H1 (cell line): ENCODE measurements around the gene SCO2. TPM values are rescaled to one million over a fixed set of nuclear protein-coding genes. Genes with fewer than 3 reads are reported as not detected.

Source experiments
- CTCF ChIA-PET: fragments of 300-600 bp; sonication (Branson Sonifier 250); formaldehyde crosslinking; loops from one replicate; lab custom pipeline; 2021; ENCODE audit not compliant: partially characterized antibody; lab: Charles Lee
- POLR2A ChIA-PET: fragments of 300-600 bp; sonication (Branson Sonifier 250); formaldehyde crosslinking; loops from one replicate; lab custom pipeline; 2021; ENCODE audit warnings: inconsistent platforms; ENCODE audit not compliant: partially characterized antibody; lab: Charles Lee
- DNase-seq, 2 experiments: peaks; one replicate each; pipeline versions ENCODE4 v3.0.0 to v3.0.0-alpha.2; 2010 to 2022; ENCODE audit warnings: low spot score in 2 of 2, low read depth in 1 of 2, mixed read lengths in 1 of 2
- FAIRE-seq: peaks from 2 replicates; lab custom pipeline; 2011; peaks lifted over from hg19 to GRCh38; lab: Jason Lieb, UNC
- H2AFZ ChIP-seq: 2 replicates; pipeline ENCODE4 v1.8.1; 2012; ENCODE audit warnings: low read length, inconsistent platforms
- H2AK5ac ChIP-seq: 2 replicates; pipeline ENCODE4 v1.6.1; 2013; ENCODE audit warnings: low read depth, low read length
- H2BK120ac ChIP-seq: replicated peaks from 2 replicates; pipeline ENCODE3; 2013; ENCODE audit warnings: low read depth, low read length, inconsistent platforms
- H2BK12ac ChIP-seq: 2 replicates; pipeline ENCODE4 v1.6.1; 2013; ENCODE audit warnings: low read depth, low read length
- H2BK15ac ChIP-seq: 2 replicates; pipeline ENCODE4 v1.6.1; 2013; ENCODE audit warnings: low read length
- H2BK20ac ChIP-seq: 2 replicates; pipeline ENCODE4 v1.6.1; 2013; ENCODE audit warnings: low read length
- H2BK5ac ChIP-seq: 2 replicates; pipeline ENCODE4 v1.6.1; 2013; ENCODE audit warnings: low read depth, low read length
- H3K14ac ChIP-seq: 2 replicates; pipeline ENCODE4 v1.6.1; 2013; ENCODE audit warnings: inconsistent platforms; ENCODE audit not compliant: insufficient read length
- H3K18ac ChIP-seq: 2 replicates; pipeline ENCODE4 v1.6.1; 2013; ENCODE audit warnings: low read length; ENCODE audit errors: extremely low read depth
- H3K23ac ChIP-seq: 2 replicates; pipeline ENCODE4 v1.6.1; 2013; ENCODE audit warnings: inconsistent platforms; ENCODE audit not compliant: insufficient read length
- H3K23me2 ChIP-seq: 2 replicates; pipeline ENCODE4 v1.6.1; 2013; ENCODE audit warnings: low read depth, low read length
- H3K27ac ChIP-seq: 2 replicates; pipeline ENCODE4 v1.6.1; 2011; ENCODE audit warnings: low read depth, low read length, inconsistent platforms
- H3K27me3 ChIP-seq, 4 experiments: replicated peaks in 1 of 4; 1 replicate in 1 of 4; 2 replicates in 3 of 4; pipeline versions ENCODE4 v1.6.1 to v1.8.1; 2011 to 2013; ENCODE audit warnings: low read length in 3 of 4, mild to moderate bottlenecking in 3 of 4, inconsistent platforms in 2 of 4, mixed read lengths in 2 of 4, moderate library complexity in 1 of 4; ENCODE audit not compliant: control insufficient read depth in 3 of 4, insufficient read depth in 3 of 4; ENCODE audit errors: extremely low read depth in 1 of 4
- H3K36me3 ChIP-seq, 4 experiments: 2 replicates each; pipeline versions ENCODE4 v1.6.1 to v1.8.1; 2011 to 2013; ENCODE audit warnings: mild to moderate bottlenecking in 4 of 4, low read length in 3 of 4, moderate library complexity in 2 of 4, control low read depth in 1 of 4, inconsistent platforms in 1 of 4; ENCODE audit not compliant: insufficient read depth in 4 of 4, control insufficient read depth in 2 of 4
- H3K4ac ChIP-seq: replicated peaks from 2 replicates; pipeline ENCODE3; 2013; ENCODE audit warnings: low read length, low read depth, mixed read lengths, inconsistent platforms; ENCODE audit not compliant: insufficient read length
- H3K4me1 ChIP-seq, 4 experiments: replicated peaks in 1 of 4; 1 replicate in 1 of 4; 2 replicates in 3 of 4; pipeline versions ENCODE4 v1.6.1 to v1.8.1; 2011 to 2013; ENCODE audit warnings: low read length in 3 of 4, inconsistent platforms in 2 of 4, mixed read lengths in 1 of 4; ENCODE audit not compliant: insufficient read depth in 4 of 4, control insufficient read depth in 3 of 4
- H3K4me2 ChIP-seq, 2 experiments: 2 replicates each; pipeline versions ENCODE4 v1.6.1 to v1.8.1; 2011 to 2013; ENCODE audit warnings: low read depth in 2 of 2, low read length in 2 of 2, control low read depth in 1 of 2, inconsistent platforms in 1 of 2, mild to moderate bottlenecking in 1 of 2; ENCODE audit not compliant: insufficient read depth in 1 of 2
- H3K4me3 ChIP-seq, 4 experiments: fragments of 200-600, 300-600 bp in 1 of 4; sonication (generic), shearing (Covaris generic), sonication (Bioruptor Twin) in 1 of 4; 2 replicates each; pipeline versions ENCODE4 v1.5.1 to v1.8.1; 2011 to 2016; ENCODE audit warnings: low read length in 4 of 4, low read depth in 3 of 4, control low read depth in 2 of 4, inconsistent platforms in 2 of 4, mild to moderate bottlenecking in 2 of 4, mixed read lengths in 1 of 4, moderate library complexity in 1 of 4; ENCODE audit not compliant: insufficient read depth in 2 of 4; ENCODE audit errors: extremely low read depth in 1 of 4
- H3K56ac ChIP-seq: replicated peaks from 2 replicates; pipeline ENCODE3; 2013; ENCODE audit warnings: low read depth, mild to moderate bottlenecking, mixed read lengths, low read length, inconsistent platforms; ENCODE audit not compliant: insufficient read length
- H3K79me1 ChIP-seq: 2 replicates; pipeline ENCODE4 v1.6.1; 2013; ENCODE audit warnings: low read depth, low read length, control low read depth
- H3K79me2 ChIP-seq, 2 experiments: 2 replicates each; pipeline versions ENCODE4 v1.6.1 to v1.8.1; 2012 to 2013; ENCODE audit warnings: low read length in 2 of 2, mild to moderate bottlenecking in 2 of 2, inconsistent platforms in 1 of 2; ENCODE audit not compliant: insufficient read depth in 2 of 2, control insufficient read depth in 1 of 2
- H3K9ac ChIP-seq, 4 experiments: replicated peaks in 1 of 4; 1 replicate in 1 of 4; 2 replicates in 3 of 4; pipeline versions ENCODE4 v1.6.1 to v1.8.1; 2011 to 2013; ENCODE audit warnings: low read depth in 3 of 4, low read length in 3 of 4, control low read depth in 2 of 4, mild to moderate bottlenecking in 2 of 4, moderate library complexity in 2 of 4, inconsistent platforms in 1 of 4; ENCODE audit errors: extremely low read depth in 1 of 4
- H3K9me3 ChIP-seq, 2 experiments: 2 replicates each; pipeline versions ENCODE4 v1.6.1 to v1.8.1; 2012 to 2013; ENCODE audit warnings: mild to moderate bottlenecking in 2 of 2, moderate library complexity in 2 of 2, control low read depth in 1 of 2, inconsistent platforms in 1 of 2, low read depth in 1 of 2, low read length in 1 of 2, mixed read lengths in 1 of 2; ENCODE audit not compliant: insufficient read depth in 2 of 2
- H4K20me1 ChIP-seq, 2 experiments: replicated peaks in 1 of 2; 2 replicates each; pipeline versions ENCODE3 to v1.8.1; 2011 to 2013; ENCODE audit warnings: inconsistent platforms in 2 of 2, low read length in 2 of 2, mild to moderate bottlenecking in 1 of 2; ENCODE audit not compliant: insufficient read depth in 2 of 2, control insufficient read depth in 1 of 2
- H4K5ac ChIP-seq: 2 replicates; pipeline ENCODE4 v1.6.1; 2013; ENCODE audit warnings: low read length, low read depth, mixed read lengths, inconsistent platforms; ENCODE audit not compliant: insufficient read length
- H4K8ac ChIP-seq: 2 replicates; pipeline ENCODE4 v1.8.0; 2013; ENCODE audit warnings: mild to moderate bottlenecking, moderate library complexity, low read length, inconsistent platforms; ENCODE audit not compliant: insufficient read depth; ENCODE audit errors: extremely low read depth
- H4K91ac ChIP-seq: replicated peaks from 2 replicates; pipeline ENCODE3; 2013; ENCODE audit warnings: low read length, mixed read lengths, inconsistent platforms; ENCODE audit not compliant: insufficient read length
- BACH1 ChIP-seq: IDR thresholded peaks from 2 replicates; pipeline ENCODE4 v1.6.1; 2012; ENCODE audit warnings: low read length, improper control_type of control experiment
- CEBPB ChIP-seq: IDR thresholded peaks from 2 replicates; pipeline ENCODE4 v1.6.1; 2012; ENCODE audit warnings: low read depth, low read length
- CREB1 ChIP-seq: IDR thresholded peaks from 2 replicates; pipeline ENCODE4 v1.6.1; 2012; ENCODE audit warnings: inconsistent platforms
- E2F6 ChIP-seq: IDR thresholded peaks from 2 replicates; pipeline ENCODE4 v1.6.1; 2012; ENCODE audit warnings: inconsistent platforms
- EP300 ChIP-seq, 2 experiments: IDR thresholded peaks; 1 replicate in 1 of 2; 2 replicates in 1 of 2; pipeline ENCODE4 v1.6.1; 2011 to 2012; ENCODE audit warnings: low read depth in 2 of 2, low read length in 2 of 2, mild to moderate bottlenecking in 2 of 2, borderline replicate concordance in 1 of 2, inconsistent platforms in 1 of 2, moderate library complexity in 1 of 2
- HDAC6 ChIP-seq: IDR thresholded peaks from one replicate; pipeline ENCODE4 v1.7.1; 2012; ENCODE audit warnings: low read depth, mild to moderate bottlenecking, inconsistent platforms, low read length, moderate library complexity
- JUN ChIP-seq: IDR thresholded peaks from 2 replicates; pipeline ENCODE4 v1.6.1; 2011; ENCODE audit warnings: low read depth, mild to moderate bottlenecking, improper control_type of control experiment, low read length
- SUZ12 ChIP-seq: fragments of 200-600 bp; sonication (generic); IDR thresholded peaks from 2 replicates; pipeline ENCODE4 v1.6.1; 2012; ENCODE audit warnings: mild to moderate bottlenecking, inconsistent platforms, low read length, moderate library complexity, mixed read lengths
- TAF7 ChIP-seq: optimal IDR thresholded peaks from 2 replicates; pipeline ENCODE3; 2011; ENCODE audit warnings: low read depth, mild to moderate bottlenecking, inconsistent platforms, low read length, moderate library complexity, borderline replicate concordance
- TBP ChIP-seq: IDR thresholded peaks from 2 replicates; pipeline ENCODE4 v1.6.1; 2011; ENCODE audit warnings: low read depth, low read length, improper control_type of control experiment
- TCF12 ChIP-seq: IDR thresholded peaks from 2 replicates; pipeline ENCODE4 v1.6.1; 2011; ENCODE audit warnings: low read depth, mild to moderate bottlenecking, low read length
- WGBS, 2 experiments: shearing (Covaris generic) in 1 of 2; methylation state at CpG; one replicate each; pipeline versions ENCODE4 v1.1.6 to v1.1.7; 2013 to 2015; ENCODE audit warnings: low lambda C conversion rate in 2 of 2, mixed read lengths in 2 of 2, inconsistent platforms in 1 of 2, low coverage in 1 of 2, missing lambda C conversion rate in 1 of 2; ENCODE audit not compliant: insufficient replicate concordance in 2 of 2, insufficient coverage in 1 of 2, insufficient read length in 1 of 2; ENCODE audit errors: extremely low coverage in 1 of 2, missing lambda C conversion rate in 1 of 2; 5-methylcytosine and 5-hydroxymethylcytosine counted together
- polyA plus RNA-seq, 7 experiments: library from polyadenylated mRNA; depleted of rRNA in 3 of 7; stranded (reverse) in 5 of 7; unstranded in 2 of 7; fragments of >200 nt in 5 of 7; fragments of 200-250 nt in 2 of 7; gene quantifications; 1 replicate in 5 of 7; 2 replicates in 1 of 7; 4 replicates in 1 of 7; pipeline versions ENCODE4 v1.2.1 to v1.2.3, GENCODE V29; 2011 to 2013; ENCODE audit warnings: missing spikeins in 2 of 7, mixed read lengths in 2 of 7
- total RNA-seq: library from RNA; stranded (reverse); fragmentation: NEBNext Ultra II Directional; extraction: Animal tissue kit (Norgen Biotek cat#: 25700); gene quantifications from 2 replicates; pipeline ENCODE4 v1.2.1, GENCODE V29; 2021

The SCO2 gene
- total and polyA plus RNA-seq, 2 of the 8 experiments (the other 6 are each of a cell fraction or from before 2014, with no cell fraction given): 2.0 TPM; not detected in 1

GRCh38 chr22:50527921-50528681 lies 2.7 kb upstream of the SCO2 start:
- 87% methylated on average over 16 of the region's 18 CpGs; no CpG with 5 or more reads in 1 of the 2 experiments for WGBS, 2 experiments
- H3K4me2 ChIP-seq: no peak overlapping the region
- TF ChIP-seq HDAC6 (no peak), SUZ12 (no peak), TBP (no peak), TAF7 (no peak), CEBPB (no peak), BACH1 (no peak), TCF12 (no peak), EP300 (IDR thresholded peaks at IDR 0.05; ENCODE audit: borderline replicate concordance in 1 of 2, low read depth in 2 of 2, low read length in 2 of 2) (no peak), E2F6 (no peak), JUN (no peak), CREB1 (no peak)
- TF ChIP-seq, all 59 proteins: peak for 0
- Histone ChIP-seq H3K27me3 (peaks cover 43 to 65% (median 57%) of the 10 kb centered on the region in 4 experiments), H3K56ac (no peak overlapping the region), H3K79me1 (no peaks in the 10 kb centered on the region), H3K4me3 (no peak overlapping the region), H2BK12ac (no peak overlapping the region), H3K4ac (no peak overlapping the region), H3K23me2 (peaks cover 34% of the 10 kb centered on the region; the same call in 1 of the 2 replicates), H2AK5ac (no peak overlapping the region), H2BK15ac (no peak overlapping the region), H3K14ac (no peak overlapping the region), H3K36me3 (peaks cover 0 to 9% (median 6%) of the 10 kb centered on the region in 4 experiments; a peak in 5 of 8 replicates), H2AFZ (no peak overlapping the region), H3K9ac (no peak overlapping the region), H3K9me3 (no peaks in the 10 kb centered on the region), H2BK20ac (no peak overlapping the region), H3K18ac (no peak overlapping the region), H4K5ac (no peak overlapping the region), H4K8ac (no peak overlapping the region), H3K23ac (no peak overlapping the region), H2BK5ac (no peak overlapping the region), H4K91ac (no peak overlapping the region), H3K27ac (no peak overlapping the region), H4K20me1 (peaks cover 5 to 23% of the 10 kb centered on the region in 2 experiments), H3K79me2 (no peaks in the 10 kb centered on the region), H3K4me1 (peaks cover 0 to 26% (median 12%) of the 10 kb centered on the region in 4 experiments; a peak in 5 of 7 replicates), H2BK120ac (no peak overlapping the region)
- CTCF ChIA-PET: interaction anchor here (0.6 to 1.5 kb wide), 3 partner anchors 10 to 57 kb away, joined by 3 to 4 read pairs (median 4); no protein-coding TSS in a partner anchor
- no peak for FAIRE-seq
- no peak for DNase-seq
- POLR2A ChIA-PET: interaction anchor here (0.6 to 1.5 kb wide), 6 partner anchors 9 to 37 kb away, joined by 3 to 7 read pairs (median 3); partner anchors contain the start of genes LMF2 and NCAPH2
